Superior temporal gyrus (tissue), 1 donor: ENCODE measurements around the gene MYZAP.

ENCODE experiments used
- DNase-seq: peaks from one replicate; pipeline ENCODE4 v3.0.0-alpha.2; 2016; ENCODE audit errors: extremely low spot score

MYZAP gene

GRCh38 chr15:57696146-57696545 is 104.4 kb downstream of the MYZAP start:
- no peak for DNase-seq

GRCh38 chr15:57697588-57697987 is 105.9 kb downstream of the MYZAP start:
- DNase-seq = no peak

- DNase-seq = no peak
Measured at GRCh38 chr15:57698243-57698642, 106.5 kb downstream of the MYZAP start.

- no peak for DNase-seq
Measured at GRCh38 chr15:57698991-57699390, 107.3 kb downstream of the MYZAP start.

GRCh38 chr15:57703387-57703786 is 111.7 kb downstream of the MYZAP start:
- no peak for DNase-seq

GRCh38 chr15:57704441-57704840 is 112.7 kb downstream of the MYZAP start:
- no peak for DNase-seq

GRCh38 chr15:57705746-57706404 is 114.2 kb downstream of the MYZAP start:
- DNase-seq = no peak

GRCh38 chr15:57706405-57707209 is 114.9 kb downstream of the MYZAP start, which contains the start of gene POLR2M:
POLR2M (plus strand) TSS chr15:57706714; CDS start chr15:57706843, 129 bp downstream.
- DNase-seq = peak; percentile 99

- peak; percentile 15 for DNase-seq
Measured at GRCh38 chr15:57708047-57708446, 116.3 kb downstream of the MYZAP start.

- no peak for DNase-seq
Measured at GRCh38 chr15:57718309-57718708, 126.6 kb downstream of the MYZAP start.

- no peak for DNase-seq
Measured at GRCh38 chr15:57720867-57721266, 129.2 kb downstream of the MYZAP start.

GRCh38 chr15:57726411-57726810 is 134.7 kb downstream of the MYZAP start:
- no peak for DNase-seq

GRCh38 chr15:57727031-57727430 is 135.3 kb downstream of the MYZAP start:
- no peak for DNase-seq

- no peak for DNase-seq
Measured at GRCh38 chr15:57728436-57728835, 136.7 kb downstream of the MYZAP start.

- DNase-seq = no peak
Measured at GRCh38 chr15:57730876-57731275, 139.2 kb downstream of the MYZAP start.

- DNase-seq = no peak
Measured at GRCh38 chr15:57731530-57732103, 139.9 kb downstream of the MYZAP start.

- DNase-seq = peak; percentile 88
Measured at GRCh38 chr15:57732526-57733331, 141.0 kb downstream of the MYZAP start.

- DNase-seq = no peak
Measured at GRCh38 chr15:57734860-57735259, 143.2 kb downstream of the MYZAP start.
